NOMO-1 treated with DMSO at 0.1 percent for 48 hours (cell line): ENCODE measurements around the gene FOXA3.

ENCODE experiments used
- DNase-seq: peaks from one replicate; lab custom pipeline; 2025; ENCODE audit not compliant: unreplicated experiment; lab: John Stamatoyannopoulos, UW

The FOXA3 gene

GRCh38 chr19:45863840-45864628 lies at the start of gene FOXA3:
Gene FOXA3, plus strand, starts transcription at chr19:45864326. Its CDS starts 131 bp downstream, at chr19:45864457.
- DNase-seq: peak; percentile 13

- DNase-seq: no peak
Measured at GRCh38 chr19:45814851-45815480, 49.2 kb upstream of the FOXA3 start, which contains the start of gene RSPH6A. Gene RSPH6A, minus strand, starts transcription at chr19:45815308. Its CDS starts 132 bp downstream, at chr19:45815176.

- DNase-seq: no peak
Measured at GRCh38 chr19:45815481-45816216, 48.5 kb upstream of the FOXA3 start.

GRCh38 chr19:45816236-45817009 lies 47.7 kb upstream of the FOXA3 start:
- DNase-seq: no peak

- peak; percentile 87 for DNase-seq
Measured at GRCh38 chr19:45817010-45817724, 47.0 kb upstream of the FOXA3 start.

- no peak for DNase-seq
Measured at GRCh38 chr19:45817725-45818301, 46.3 kb upstream of the FOXA3 start.

- no peak for DNase-seq
Measured at GRCh38 chr19:45819769-45820168, 44.4 kb upstream of the FOXA3 start.

GRCh38 chr19:45820413-45821102 lies 43.6 kb upstream of the FOXA3 start:
- DNase-seq: no peak

GRCh38 chr19:45821103-45821521 lies 43.0 kb upstream of the FOXA3 start:
- no peak for DNase-seq

GRCh38 chr19:45821570-45821969 lies 42.6 kb upstream of the FOXA3 start:
- no peak for DNase-seq

GRCh38 chr19:45822716-45823115 lies 41.4 kb upstream of the FOXA3 start:
- no peak for DNase-seq

- DNase-seq: no peak
Measured at GRCh38 chr19:45823182-45823581, 40.9 kb upstream of the FOXA3 start.

- DNase-seq: no peak
Measured at GRCh38 chr19:45824041-45824471, 40.1 kb upstream of the FOXA3 start.

- no peak for DNase-seq
Measured at GRCh38 chr19:45824531-45825262, 39.4 kb upstream of the FOXA3 start.

- no peak for DNase-seq
Measured at GRCh38 chr19:45825263-45825605, 38.9 kb upstream of the FOXA3 start.

- no peak for DNase-seq
Measured at GRCh38 chr19:45825917-45826893, 37.9 kb upstream of the FOXA3 start.

GRCh38 chr19:45826934-45827333 lies 37.2 kb upstream of the FOXA3 start:
- DNase-seq: no peak
